AG20443 (cell line): ENCODE measurements around the gene MRGPRX3.

Experiments used
- DNase-seq: peaks from one replicate; pipeline ENCODE4 v3.0.0; 2012; ENCODE audit warnings: low spot score, mixed read lengths

The MRGPRX3 gene

GRCh38 chr11:18168372-18168771, 36.0 kb downstream of the MRGPRX3 start:
- DNase-seq = no peak

GRCh38 chr11:18171377-18172000, 39.1 kb downstream of the MRGPRX3 start:
- peak; percentile 56 for DNase-seq

GRCh38 chr11:18172666-18173065, 40.3 kb downstream of the MRGPRX3 start, which contains the start of gene MRGPRX4:
MRGPRX4 (plus strand) TSS chr11:18172837; CDS start chr11:18173257, 420 bp downstream.
- no peak for DNase-seq

- DNase-seq = no peak
These were observed 41.0 kb downstream of the MRGPRX3 start for GRCh38 chr11:18173225-18173866.
